Adipose tissue (tissue), 3 donors: ENCODE results near the gene PCSK2. TPM values are rescaled to one million over a fixed set of nuclear protein-coding genes. Genes with fewer than 3 reads are reported as not detected.

Experiments used
- H3K27ac ChIP-seq: one replicate; pipeline ENCODE4 v1.5.1; 2013; ENCODE audit warnings: low read depth, low read length
- WGBS, 3 donors: extraction: QIAGEN DNeasy Blood & Tissue Kit; methylation state at CpG; one replicate each; pipeline ENCODE4 v1.1.7; 2013; 5-methylcytosine and 5-hydroxymethylcytosine counted together
- polyA plus RNA-seq, 3 donors: library from polyadenylated mRNA; stranded (reverse); fragments of 200-250 nt; gene quantifications; one replicate each; pipeline ENCODE4 v1.2.3, GENCODE V29; 2013
- donor health status: healthy with polysubstance abuse.
- donor health status: Bipolar disorder and iron deficiency.
- donor health status: healthy.

The PCSK2 gene
- polyA plus RNA-seq, 3 donors: 0.04 to 4.2 (median 0.45) TPM

DNA sequence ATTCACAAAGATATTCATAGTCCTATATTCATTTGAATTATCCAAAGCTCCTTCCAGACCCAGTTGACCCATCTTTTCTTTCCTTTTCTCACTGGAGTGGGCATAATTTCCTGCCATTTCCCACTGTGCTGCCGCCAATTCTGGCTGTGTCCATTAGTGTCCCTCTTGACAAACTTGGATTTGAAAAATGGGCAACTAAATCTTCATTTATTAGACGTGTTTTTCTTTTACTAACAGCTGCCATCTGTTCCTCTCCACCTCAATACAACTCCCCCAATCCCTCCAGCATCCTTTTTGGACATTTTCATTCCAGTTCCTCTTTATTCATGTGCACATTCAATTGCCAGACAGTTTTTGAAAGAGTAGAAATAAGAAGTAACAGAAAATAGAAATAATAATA lies 90.5 kb downstream of the PCSK2 start:
- no peak overlapping the region for H3K27ac ChIP-seq
- 38 to 51% (median 38%) methylated on average over 2 of the region's 2 CpGs for WGBS, 3 donors

DNA sequence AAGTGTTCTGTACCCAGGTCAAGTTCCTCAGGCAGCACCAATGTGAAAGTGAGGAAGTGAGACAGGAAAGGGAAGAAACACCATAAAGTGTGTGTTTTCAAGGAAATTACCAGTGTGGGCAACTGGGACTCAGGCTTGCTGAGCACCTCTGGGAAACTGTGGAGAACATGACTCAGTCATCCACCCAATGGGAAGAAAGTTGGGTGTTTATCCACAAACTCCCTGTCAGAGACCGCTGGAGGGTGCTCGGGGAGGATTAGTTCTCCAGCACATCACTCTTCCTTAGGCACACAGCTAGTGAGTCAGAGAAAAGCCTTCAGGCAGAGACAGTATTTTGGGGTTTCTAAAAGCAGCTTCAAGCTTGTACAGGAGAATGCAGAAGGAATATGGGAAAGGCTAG lies 93.6 kb downstream of the PCSK2 start:
- 71 to 83% (median 81%) methylated on average over 2 of the region's 2 CpGs for WGBS, 3 donors
- H3K27ac ChIP-seq: no peak overlapping the region

DNA sequence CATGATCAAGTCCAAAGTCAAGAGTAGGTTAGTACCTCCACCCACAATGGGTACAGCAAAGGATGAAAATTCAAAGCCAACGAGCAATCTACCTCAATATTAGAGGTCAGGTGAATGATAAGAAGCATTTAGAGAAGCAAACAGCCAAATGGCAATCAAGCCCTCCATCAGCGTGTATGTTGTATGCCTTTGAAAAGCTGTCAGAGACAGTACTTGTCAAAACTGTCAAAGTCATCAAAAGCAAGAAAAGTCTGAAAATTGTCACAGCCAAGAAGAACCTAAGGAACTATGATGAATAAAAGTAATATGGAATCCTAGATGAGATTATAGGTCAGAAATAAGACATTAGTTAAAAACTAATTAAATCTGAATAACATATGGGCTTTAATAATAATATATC lies 99.3 kb downstream of the PCSK2 start:
- no peak overlapping the region for H3K27ac ChIP-seq
- 72 to 92% (median 75%) methylated on average over 2 of the region's 2 CpGs for WGBS, 3 donors

- H3K27ac ChIP-seq: no peak overlapping the region
- WGBS, 3 donors: 21 to 29% (median 24%) methylated on average over 23 to 28 of the region's 28 CpGs
Measured at GRCh38 chr20:17327185-17328148, 100.6 kb downstream of the PCSK2 start.

DNA sequence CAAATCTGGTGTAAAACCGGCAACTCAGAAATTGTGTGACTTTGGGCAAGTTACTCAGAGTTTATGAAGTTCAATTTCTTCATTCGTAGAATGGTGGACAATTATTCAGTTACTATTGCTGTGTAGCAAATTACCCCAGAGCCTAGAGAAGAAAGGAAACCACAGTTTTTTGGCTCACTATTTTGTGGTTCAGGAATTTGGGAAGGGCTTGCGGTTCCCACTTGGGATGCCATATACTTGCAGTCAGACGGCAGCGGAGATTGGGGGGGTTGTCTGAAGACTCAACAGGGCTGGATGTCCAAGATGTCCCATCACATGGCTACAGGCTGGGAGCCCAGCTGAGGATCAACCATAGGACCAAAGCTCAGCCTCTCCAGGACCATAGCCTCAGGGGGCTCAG lies 108.1 kb downstream of the PCSK2 start:
- H3K27ac ChIP-seq: no peak overlapping the region
- WGBS, 3 donors: 71 to 83% (median 71%) methylated on average over 5 of the region's 5 CpGs

- WGBS, 3 donors: 48 to 56% (median 54%) methylated on average over 6 of the region's 6 CpGs
- H3K27ac ChIP-seq: no peak overlapping the region
Measured at GRCh38 chr20:17339000-17339399, 112.2 kb downstream of the PCSK2 start.

GRCh38 chr20:17343091-17343490 lies 116.3 kb downstream of the PCSK2 start:
- no peak overlapping the region for H3K27ac ChIP-seq
- WGBS, 3 donors: 86 to 89% (median 88%) methylated on average over 1 of the region's 1 CpG

GRCh38 chr20:17343656-17344452 lies 117.0 kb downstream of the PCSK2 start:
- no peak overlapping the region for H3K27ac ChIP-seq
- WGBS, 3 donors: 32 to 59% (median 50%) methylated on average over 13 of the region's 13 CpGs

- H3K27ac ChIP-seq: no peak overlapping the region
- 62 to 75% (median 62%) methylated on average over 2 of the region's 2 CpGs for WGBS, 3 donors
Measured at GRCh38 chr20:17344790-17345189, 118.0 kb downstream of the PCSK2 start.

DNA sequence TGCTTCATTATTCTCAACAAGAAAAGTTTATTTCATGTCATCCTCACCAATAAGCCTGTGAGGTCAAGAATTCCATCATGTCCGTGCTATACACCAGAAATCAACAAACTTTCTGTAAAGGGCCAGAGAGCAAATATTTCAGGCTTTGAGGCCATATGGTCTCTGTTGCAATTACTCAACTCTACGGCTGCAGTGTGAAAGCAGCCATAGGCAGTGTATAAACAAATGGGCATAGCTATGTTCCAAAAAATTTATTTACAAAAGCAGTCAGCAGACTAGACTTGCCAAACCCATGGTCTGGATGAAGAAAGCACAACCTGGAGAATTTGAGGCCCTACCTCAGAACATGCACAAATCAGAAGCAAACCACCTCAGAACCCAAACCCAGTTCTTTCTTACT lies 118.5 kb downstream of the PCSK2 start:
- H3K27ac ChIP-seq: no peak overlapping the region
- WGBS, 3 donors: 50 to 54% (median 50%) methylated on average over 2 of the region's 2 CpGs

- 75 to 82% (median 81%) methylated on average over 3 of the region's 3 CpGs for WGBS, 3 donors
- H3K27ac ChIP-seq: no peak overlapping the region
Measured at GRCh38 chr20:17350321-17350720, 123.5 kb downstream of the PCSK2 start.

DNA sequence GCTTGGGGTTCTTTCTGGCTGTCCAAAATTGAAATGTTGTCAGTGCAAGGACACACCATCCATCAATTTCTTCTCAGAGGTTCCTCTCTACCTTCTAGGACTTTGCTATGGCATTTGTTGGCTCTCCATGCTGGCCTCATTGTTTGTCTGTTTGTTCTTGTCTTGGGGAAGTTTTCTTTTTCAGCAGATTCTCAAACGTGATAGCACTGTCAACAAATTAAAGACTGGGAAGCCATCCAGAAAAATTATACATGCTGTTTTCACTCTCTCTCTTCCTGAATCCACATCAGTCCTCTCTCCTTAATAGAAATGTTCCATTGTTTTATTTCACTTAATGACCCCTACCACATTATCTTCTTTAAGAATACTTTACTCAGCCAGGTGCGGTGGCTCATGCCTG lies 130.4 kb downstream of the PCSK2 start:
- 31 to 44% (median 44%) methylated on average over 2 of the region's 2 CpGs for WGBS, 3 donors
- no peak overlapping the region for H3K27ac ChIP-seq

DNA sequence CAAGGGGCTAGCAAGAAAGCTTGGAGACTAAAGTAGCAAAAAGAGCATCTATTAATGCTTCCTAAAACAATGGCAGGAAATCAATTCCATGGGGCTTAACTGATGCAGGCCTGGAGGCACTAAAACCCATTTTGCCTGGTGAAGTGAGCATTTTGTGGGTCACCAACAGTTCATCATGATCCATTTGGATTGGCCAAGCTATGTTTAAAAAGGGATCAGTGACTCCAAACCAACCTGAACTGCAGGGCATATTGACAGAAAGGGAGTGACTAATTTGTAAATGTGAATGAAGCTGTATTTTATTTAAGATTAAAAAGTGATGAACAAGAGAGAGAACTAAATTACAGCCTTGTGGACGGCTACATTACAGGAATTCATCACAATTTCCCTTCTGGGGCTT lies 132.0 kb downstream of the PCSK2 start:
- no peak overlapping the region for H3K27ac ChIP-seq
- 46 to 50% (median 50%) methylated on average over 1 of the region's 1 CpG for WGBS, 3 donors

- H3K27ac ChIP-seq: no peak overlapping the region
- 85 to 87% (median 86%) methylated on average over 4 of the region's 4 CpGs for whole genome bisulfite sequencing, 3 donors
Measured at GRCh38 chr20:17364681-17365080, 137.8 kb downstream of the PCSK2 start.

GRCh38 chr20:17365831-17366230 lies 139.0 kb downstream of the PCSK2 start:
- no peak overlapping the region for H3K27ac ChIP-seq
- WGBS, 3 donors: 57 to 77% (median 73%) methylated on average over 4 of the region's 4 CpGs

DNA sequence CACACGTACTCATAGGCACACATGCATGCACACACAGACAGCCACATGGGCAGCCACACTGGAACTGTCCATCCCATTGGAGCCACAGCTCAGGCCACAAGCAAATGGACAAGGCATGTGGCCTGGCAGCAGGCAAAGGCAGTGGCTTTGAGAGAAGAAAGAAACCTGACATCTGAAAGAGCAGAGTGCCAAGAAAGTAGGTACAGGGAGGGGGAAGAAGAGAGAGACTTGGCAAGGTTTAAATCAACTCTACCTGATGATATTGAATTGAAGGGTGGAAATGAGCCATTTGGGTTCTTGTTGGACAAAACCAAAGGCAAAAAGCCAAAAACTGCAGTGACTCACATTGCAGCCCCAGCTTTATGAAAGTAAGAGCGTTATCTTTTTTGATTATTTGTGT lies 142.7 kb downstream of the PCSK2 start:
- H3K27ac ChIP-seq: no peak overlapping the region
- WGBS, 3 donors: 72 to 81% (median 81%) methylated on average over 2 of the region's 2 CpGs

GRCh38 chr20:17372806-17373440 lies 146.1 kb downstream of the PCSK2 start:
- no peak overlapping the region for H3K27ac ChIP-seq
- WGBS, 3 donors: 46 to 66% (median 60%) methylated on average over 6 of the region's 6 CpGs

DNA sequence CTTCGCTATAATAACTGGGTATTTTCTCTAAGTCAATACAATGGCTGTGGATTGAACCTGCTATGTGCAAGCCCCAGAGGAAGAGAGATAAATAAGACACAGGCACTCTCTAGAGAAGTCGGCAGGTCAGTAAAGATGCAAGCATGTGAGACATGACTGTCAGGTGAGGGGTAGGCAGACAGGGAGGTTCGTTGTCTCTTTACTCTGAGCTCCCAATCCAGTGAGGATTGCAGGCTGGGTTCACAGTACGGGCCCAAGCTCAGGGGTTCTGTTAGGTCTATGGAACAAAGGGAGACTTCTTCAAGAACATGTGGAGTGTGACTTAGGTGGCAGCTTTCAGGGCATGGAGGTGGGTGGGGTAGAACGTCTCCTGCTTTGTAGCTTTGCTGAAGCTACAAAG lies 147.2 kb downstream of the PCSK2 start:
- H3K27ac ChIP-seq: no peak overlapping the region
- WGBS, 3 donors: 61 to 79% (median 78%) methylated on average over 5 of the region's 5 CpGs

- 81 to 87% (median 84%) methylated on average over 5 of the region's 5 CpGs for WGBS, 3 donors
- no peak overlapping the region for H3K27ac ChIP-seq
Measured at GRCh38 chr20:17376031-17376430, 149.2 kb downstream of the PCSK2 start.
